Stimulated activated CD4-positive, alpha-beta T cell treated with anti-CD3 and anti-CD28 coated beads, Interleukin-12 subunit alpha, Interleukin-12 subunit beta, amount 100 ng/mL, for 24 hours (primary cell): ENCODE measurements around the gene IL4R.
"Not testable (repeated sequence)": the region's sequence is repeated elsewhere in the genome, so short reads cannot be mapped to it uniquely, and the experiment has no call there.

ENCODE experiments used
- DNase-seq, 2 experiments: peaks; one replicate each; pipeline ENCODE4 v3.0.0-alpha.2; 2020; ENCODE audit warnings: low read depth in 2 of 2

The IL4R gene

GRCh38 chr16:27288313-27288712 is 25.5 kb upstream of the IL4R start:
- not testable (repeated sequence) for DNase-seq

GRCh38 chr16:27289669-27290068 is 24.1 kb upstream of the IL4R start:
- no peak for DNase-seq

- DNase-seq: no peak
These were observed 23.2 kb upstream of the IL4R start for GRCh38 chr16:27290562-27290961.

- no peak for DNase-seq
These were observed 22.7 kb upstream of the IL4R start for GRCh38 chr16:27291106-27291505.

GRCh38 chr16:27291722-27292240 is 22.0 kb upstream of the IL4R start:
- DNase-seq: no peak

GRCh38 chr16:27293343-27293742 is 20.4 kb upstream of the IL4R start:
- no peak for DNase-seq

GRCh38 chr16:27298132-27298531 is 15.6 kb upstream of the IL4R start:
- no peak for DNase-seq

- DNase-seq: no peak
These were observed 12.4 kb upstream of the IL4R start for GRCh38 chr16:27301236-27301861.

- no peak for DNase-seq
These were observed 11.6 kb upstream of the IL4R start for GRCh38 chr16:27302126-27302525.

GRCh38 chr16:27303256-27304100 is 10.3 kb upstream of the IL4R start:
- DNase-seq: no peak

GRCh38 chr16:27304102-27304501 is 9.7 kb upstream of the IL4R start:
- no peak for DNase-seq

GRCh38 chr16:27304881-27305745 is 8.7 kb upstream of the IL4R start:
- no peak for DNase-seq

- DNase-seq: no peak
These were observed 7.8 kb upstream of the IL4R start for GRCh38 chr16:27305839-27306442.

GRCh38 chr16:27308792-27309191 is 5.0 kb upstream of the IL4R start:
- no peak for DNase-seq

GRCh38 chr16:27310576-27311447 is 3.0 kb upstream of the IL4R start:
- no peak for DNase-seq

- no peak for DNase-seq
These were observed 2.3 kb upstream of the IL4R start for GRCh38 chr16:27311448-27311830.

- DNase-seq: no peak
These were observed 1.9 kb upstream of the IL4R start for GRCh38 chr16:27311897-27312303.

GRCh38 chr16:27312580-27313421 is 973 bp upstream of the IL4R start:
- DNase-seq: no peak

GRCh38 chr16:27314161-27314723 is 468 bp downstream of the IL4R start:
- DNase-seq: peak in 1 of 2 experiments; percentile 59

- DNase-seq: no peak
These were observed 1.2 kb downstream of the IL4R start for GRCh38 chr16:27314986-27315332.
